ENCODE results near the gene NNAT.

GRCh38 chr20:37500311-37500710, 20.7 kb upstream of the NNAT start:
- no peak for TF ChIP-seq CTCF (conservative IDR thresholded peaks at IDR 0.05)
- TF ChIP-seq EZH2 (IDR thresholded peaks at IDR 0.05; ENCODE audit: low read depth), result no peak

Data from PC-9 (cell line).